CD4-positive, alpha-beta T cell (primary cell): ENCODE data around the gene MACROD2. TPM values are rescaled to one million over a fixed set of nuclear protein-coding genes. Genes with fewer than 3 reads are reported as not detected.

Experiments
- ATAC-seq: fragments of 200-7000 bp; cut with Tn5 transposase; one replicate; pipeline ENCODE4 v1.10.0; 2022; ENCODE audit warnings: mild to moderate bottlenecking; ENCODE audit not compliant: poor library complexity
- CTCF ChIA-PET: fragments of 350-600 bp; sonication (Branson Sonifier 250); formaldehyde crosslinking; loops from one replicate; lab custom pipeline; 2021; ENCODE audit warnings: antibody characterized with exemption, inconsistent platforms; lab: Charles Lee
- POLR2A ChIA-PET: fragments of 350-600 bp; sonication (Branson Sonifier 250); formaldehyde crosslinking; loops from one replicate; lab custom pipeline; 2021; ENCODE audit warnings: antibody characterized with exemption, inconsistent platforms; lab: Charles Lee
- DNase-seq, 14 experiments: peaks; one replicate each; pipeline ENCODE4 v3.0.0-alpha.2; 2013 to 2020; ENCODE audit warnings: mixed read lengths in 2 of 14
- H3K27ac ChIP-seq, 2 donors: one replicate each; pipeline versions ENCODE4 v1.5.1 to v1.7.0; 2013; ENCODE audit warnings: low read length in 2 of 2, low read depth in 1 of 2, mild to moderate bottlenecking in 1 of 2
- H3K27me3 ChIP-seq, 2 experiments: 1 replicate in 1 of 2; 2 replicates in 1 of 2; pipeline versions ENCODE4 v1.6.1 to v1.7.0; 2013; ENCODE audit warnings: low read length in 2 of 2, control low read depth in 1 of 2, mild to moderate bottlenecking in 1 of 2, moderate library complexity in 1 of 2; ENCODE audit not compliant: insufficient read depth in 2 of 2, control insufficient read depth in 1 of 2
- H3K36me3 ChIP-seq: one replicate; pipeline ENCODE4 v1.6.1; 2013; ENCODE audit warnings: low read length, control low read depth; ENCODE audit not compliant: insufficient read depth
- H3K4me1 ChIP-seq: one replicate; pipeline ENCODE4 v1.6.1; 2013; ENCODE audit warnings: low read length, control low read depth; ENCODE audit not compliant: insufficient read depth
- H3K4me3 ChIP-seq: one replicate; pipeline ENCODE4 v1.5.1; 2013; ENCODE audit warnings: mild to moderate bottlenecking, low read length, moderate library complexity
- H3K9me3 ChIP-seq, 2 experiments: 1 replicate in 1 of 2; 2 replicates in 1 of 2; pipeline versions ENCODE4 v1.6.1 to v1.7.0; 2013; ENCODE audit warnings: low read length in 2 of 2, mild to moderate bottlenecking in 2 of 2, control low read depth in 1 of 2, moderate library complexity in 1 of 2; ENCODE audit not compliant: control insufficient read depth in 1 of 2, insufficient read depth in 1 of 2
- H3K27ac Mint-ChIP-seq: one replicate; pipeline ENCODE4 v1.8.0; 2020; ENCODE audit warnings: mixed read lengths
- H3K27me3 Mint-ChIP-seq: one replicate; pipeline ENCODE4 v1.8.0; 2021; ENCODE audit warnings: mixed read lengths
- H3K36me3 Mint-ChIP-seq: one replicate; pipeline ENCODE4 v1.8.0; 2021; ENCODE audit warnings: low read depth, mixed read lengths
- H3K4me1 Mint-ChIP-seq: one replicate; pipeline ENCODE4 v1.8.0; 2021; ENCODE audit warnings: low read depth, mixed read lengths
- H3K4me3 Mint-ChIP-seq: one replicate; pipeline ENCODE4 v1.8.0; 2020; ENCODE audit warnings: mild to moderate bottlenecking, mixed read lengths
- H3K9me3 Mint-ChIP-seq: one replicate; pipeline ENCODE4 v1.8.0; 2020; ENCODE audit warnings: mixed read lengths
- CTCF ChIP-seq: fragments of 200-600 bp; IDR thresholded peaks from one replicate; pipeline ENCODE4 v1.8.0; 2022; ENCODE audit warnings: antibody characterized with exemption, mild to moderate bottlenecking
- intact Hi-C, 2 experiments: fragments of 100-400 bp; cut with DNase I in 1 of 2; cut with micrococcal nuclease in 1 of 2; formaldehyde crosslinking; loops; one replicate each; pipeline versions ENCODE4 v1.15.1 to v1.9.0; 2023 to 2025; cut with DNase I, micrococcal nuclease
- total RNA-seq, 174 experiments: library from RNA in 2 of 174; stranded (reverse) in 2 of 174; gene quantifications; one replicate each; pipeline ENCODE4 v1.2.3 and lab custom pipeline; 2021 to 2026

Gene MACROD2
- total RNA-seq, 2 experiments from 2014 or later: not detected

DNA sequence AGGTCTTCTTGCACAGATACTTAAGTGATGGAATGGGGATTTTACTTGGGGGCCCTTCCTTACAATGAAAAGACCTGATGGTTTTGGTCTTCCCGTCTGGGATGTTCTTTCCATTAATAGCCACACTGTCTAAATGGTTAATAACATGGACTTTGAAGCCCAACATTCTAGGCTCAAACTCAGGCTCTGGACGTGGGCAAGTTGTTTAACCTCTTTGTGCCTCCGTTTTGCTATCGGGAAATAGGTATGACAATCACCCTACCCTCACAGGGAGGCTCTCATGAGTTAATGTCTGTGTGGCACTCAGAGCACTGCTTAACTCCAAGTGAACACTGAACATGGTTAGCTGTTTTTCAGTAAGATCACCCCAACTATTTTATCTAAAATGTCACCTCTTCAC, 702.8 kb downstream of the MACROD2 start:
- H3K4me3 ChIP-seq: no peak overlapping the region
- no peaks in the 10 kb centered on the region for H3K27me3 ChIP-seq
- H3K4me3 Mint-ChIP-seq: no peak overlapping the region
- H3K4me1 Mint-ChIP-seq: no peaks in the 10 kb centered on the region
- no peak overlapping the region for H3K27ac ChIP-seq
- H3K4me1 ChIP-seq: no peaks in the 10 kb centered on the region
- H3K27me3 Mint-ChIP-seq: no peaks in the 10 kb centered on the region
- H3K27ac Mint-ChIP-seq: no peak overlapping the region
- ATAC-seq (no peak), DNase-seq (no peak)
- H3K9me3 ChIP-seq: no peaks in the 10 kb centered on the region
- H3K9me3 Mint-ChIP-seq: no peaks in the 10 kb centered on the region
- POLR2A ChIA-PET: no interaction called here
- no peak for TF ChIP-seq CTCF
- intact Hi-C loops: no loop called here
- H3K36me3 Mint-ChIP-seq: no peaks in the 10 kb centered on the region
- no peaks in the 10 kb centered on the region for H3K36me3 ChIP-seq
- CTCF ChIA-PET: no interaction called here

DNA sequence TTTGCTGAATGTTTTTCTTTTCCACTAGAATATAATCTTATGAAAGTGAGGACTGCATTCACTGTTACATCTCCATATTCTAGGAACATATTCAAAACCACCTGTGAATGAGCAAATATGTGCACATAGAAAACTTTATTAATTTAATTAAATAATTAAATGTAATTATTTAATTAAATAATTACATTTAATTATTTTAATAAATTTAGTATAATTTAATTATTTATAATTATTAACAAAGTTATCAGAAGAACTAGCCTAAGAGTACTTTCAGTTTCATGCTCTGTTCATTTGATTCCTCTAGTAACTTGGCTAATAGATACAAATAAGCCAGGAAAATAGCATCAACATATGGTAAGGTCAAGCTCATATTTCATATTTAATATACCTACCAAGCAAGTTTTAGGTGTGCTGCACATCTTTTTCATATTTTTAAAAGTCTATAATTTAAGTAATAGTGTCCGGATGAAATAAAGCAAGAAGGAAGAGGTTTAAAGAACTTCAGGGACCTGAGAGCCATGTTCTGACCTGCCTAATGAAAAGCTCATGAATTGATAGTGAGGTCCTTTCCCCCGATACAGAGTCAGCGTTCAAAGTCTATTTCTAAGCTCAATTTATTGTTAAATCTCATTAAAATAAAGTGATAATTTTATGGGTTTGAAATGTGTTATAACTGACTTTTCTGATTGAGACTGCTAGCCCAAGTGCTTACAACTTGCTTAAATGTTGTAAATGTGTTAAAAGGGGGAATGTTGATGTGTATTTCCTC, 703.5 kb downstream of the MACROD2 start:
- no peaks in the 10 kb centered on the region for H3K36me3 ChIP-seq
- DNase-seq: no peak
- H3K4me3 Mint-ChIP-seq: no peak overlapping the region
- H3K4me1 Mint-ChIP-seq: no peaks in the 10 kb centered on the region
- H3K36me3 Mint-ChIP-seq: no peaks in the 10 kb centered on the region
- H3K9me3 Mint-ChIP-seq: no peaks in the 10 kb centered on the region
- no peaks in the 10 kb centered on the region for H3K4me1 ChIP-seq
- H3K27ac Mint-ChIP-seq: no peak overlapping the region
- POLR2A ChIA-PET: no interaction called here
- H3K27ac ChIP-seq: no peak overlapping the region
- no peak for TF ChIP-seq CTCF
- H3K27me3 Mint-ChIP-seq: no peaks in the 10 kb centered on the region
- no peaks in the 10 kb centered on the region for H3K27me3 ChIP-seq
- no peak for ATAC-seq
- CTCF ChIA-PET: no interaction called here
- no peak overlapping the region for H3K4me3 ChIP-seq
- intact Hi-C loops: no loop called here
- H3K9me3 ChIP-seq: no peaks in the 10 kb centered on the region

GRCh38 chr20:14700639-14700960, 705.3 kb downstream of the MACROD2 start:
- DNase-seq: no peak
- ATAC-seq: no peak
- Histone ChIP-seq H3K27ac (no peak overlapping the region), H3K4me3 (no peak overlapping the region), H3K9me3 (no peaks in the 10 kb centered on the region), H3K27me3 (no peaks in the 10 kb centered on the region), H3K36me3 (no peaks in the 10 kb centered on the region), H3K4me1 (no peaks in the 10 kb centered on the region)
- CTCF ChIA-PET: no interaction called here
- intact Hi-C loops: no loop called here
- Mint-ChIP-seq H3K9me3 (no peaks in the 10 kb centered on the region), H3K27ac (no peak overlapping the region), H3K36me3 (no peaks in the 10 kb centered on the region), H3K27me3 (no peaks in the 10 kb centered on the region), H3K4me3 (no peak overlapping the region), H3K4me1 (no peaks in the 10 kb centered on the region)
- POLR2A ChIA-PET: no interaction called here
- no peak for TF ChIP-seq CTCF
